Stimulated activated naive CD8-positive, alpha-beta T cell treated with anti-CD3 and anti-CD28 coated beads, Interleukin-15, amount 100 ng/mL, for 72 hours (primary cell): Measurements from ENCODE around the gene AKT1.
A peak's percentile ranks its signal among the peaks of the same experiment; 100 is the strongest.

ENCODE experiments used
- ATAC-seq: fragments of 150-1000 bp; cut with Tn5 transposase; 2 replicates; pipeline ENCODE4 v1.10.0; 2021; ENCODE audit warnings: mild to moderate bottlenecking, moderate library complexity
- DNase-seq, 2 donors: peaks; one replicate each; pipeline ENCODE4 v3.0.0; 2021 to 2022
- H3K27ac Mint-ChIP-seq, 2 donors: one replicate each; pipeline ENCODE4 v1.8.0; 2022; ENCODE audit warnings: mild to moderate bottlenecking in 2 of 2, mixed read lengths in 2 of 2, moderate library complexity in 2 of 2
- H3K27me3 Mint-ChIP-seq: one replicate; pipeline ENCODE4 v1.8.0; 2022; ENCODE audit warnings: mixed read lengths
- H3K4me1 Mint-ChIP-seq: one replicate; pipeline ENCODE4 v1.8.0; 2022; ENCODE audit warnings: mild to moderate bottlenecking, mixed read lengths
- H3K4me3 Mint-ChIP-seq, 2 donors: one replicate each; pipeline ENCODE4 v1.8.0; 2022; ENCODE audit warnings: mild to moderate bottlenecking in 2 of 2, mixed read lengths in 2 of 2, moderate library complexity in 1 of 2
- H3K9me3 Mint-ChIP-seq, 2 donors: one replicate each; pipeline ENCODE4 v1.8.0; 2022; ENCODE audit warnings: mixed read lengths in 2 of 2

Gene AKT1

DNA sequence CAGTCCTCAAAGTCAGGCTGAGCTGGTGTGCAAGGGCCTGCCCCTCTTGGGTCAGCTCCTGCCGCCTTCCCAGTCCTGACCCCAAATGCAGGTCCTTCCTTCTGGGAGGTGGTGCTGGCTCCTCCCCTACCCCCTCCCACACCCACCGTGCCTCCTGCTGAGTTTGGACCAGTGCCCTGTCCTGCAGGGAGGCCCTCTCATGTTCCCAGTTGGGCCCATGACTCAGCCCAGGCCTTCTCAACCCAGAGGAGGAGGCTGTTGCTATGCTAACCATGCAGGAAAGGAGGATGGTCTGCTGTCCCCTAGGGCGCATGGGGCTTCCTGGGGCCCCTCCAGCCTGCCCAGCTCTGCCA lies 9.8 kb upstream of the AKT1 start:
- no peak for ATAC-seq
- peaks cover 25% of the 10 kb centered on the region for H3K4me1 Mint-ChIP-seq
- H3K27ac Mint-ChIP-seq, result no peak overlapping the region
- DNase-seq, result no peak
- H3K4me3 Mint-ChIP-seq, result no peak overlapping the region
- H3K27me3 Mint-ChIP-seq, result no peaks in the 10 kb centered on the region
- peaks cover 0 to 9% of the 10 kb centered on the region in 2 donors for H3K9me3 Mint-ChIP-seq

DNA sequence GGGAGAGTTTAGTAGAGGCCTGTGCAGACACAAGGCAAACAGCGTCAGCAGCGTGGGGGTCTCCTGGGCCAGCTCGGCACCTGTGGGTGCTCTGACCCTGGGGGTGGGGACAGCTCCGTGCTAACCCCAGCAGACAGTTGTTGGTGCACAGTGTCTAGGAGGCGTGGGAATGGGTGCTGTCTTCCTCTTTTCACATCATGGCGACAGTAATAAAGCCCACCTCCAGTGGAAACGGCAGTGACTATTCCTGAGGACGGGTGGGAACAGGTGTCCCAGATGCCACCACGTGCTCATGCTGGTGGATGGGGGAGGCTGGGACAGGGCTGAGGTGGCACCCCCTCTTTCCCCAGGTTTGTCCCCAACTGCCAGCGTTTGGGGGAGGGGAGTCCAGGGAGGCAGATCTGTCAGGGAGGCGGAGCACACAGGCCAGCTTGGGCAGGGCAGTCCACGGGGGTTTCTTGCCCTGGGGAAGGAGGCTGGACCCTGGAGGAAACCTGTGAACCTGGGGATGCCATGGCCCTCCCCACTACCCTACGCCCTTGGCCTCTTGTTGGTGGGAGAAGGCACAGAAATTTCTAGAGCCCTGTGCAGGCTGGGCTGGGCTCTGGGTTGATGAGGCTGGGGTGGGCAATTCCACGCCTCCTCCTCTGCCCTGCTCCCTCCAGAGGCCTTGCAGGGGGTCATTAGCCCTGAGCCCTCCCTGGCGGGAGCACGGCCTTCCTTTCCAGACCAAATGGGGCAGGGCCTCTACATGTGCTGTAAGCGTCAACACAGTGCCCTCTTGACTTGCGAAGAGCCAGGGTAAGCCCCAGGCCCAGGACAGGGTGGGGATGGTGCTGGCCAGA lies 9.2 kb upstream of the AKT1 start:
- DNase-seq, result no peak
- Mint-ChIP-seq H3K27ac (no peak overlapping the region), H3K4me1 (peaks cover 29% of the 10 kb centered on the region), H3K9me3 (peaks cover 0 to 9% of the 10 kb centered on the region in 2 donors), H3K4me3 (no peak overlapping the region), H3K27me3 (peaks cover 4% of the 10 kb centered on the region)
- no peak for ATAC-seq

DNA sequence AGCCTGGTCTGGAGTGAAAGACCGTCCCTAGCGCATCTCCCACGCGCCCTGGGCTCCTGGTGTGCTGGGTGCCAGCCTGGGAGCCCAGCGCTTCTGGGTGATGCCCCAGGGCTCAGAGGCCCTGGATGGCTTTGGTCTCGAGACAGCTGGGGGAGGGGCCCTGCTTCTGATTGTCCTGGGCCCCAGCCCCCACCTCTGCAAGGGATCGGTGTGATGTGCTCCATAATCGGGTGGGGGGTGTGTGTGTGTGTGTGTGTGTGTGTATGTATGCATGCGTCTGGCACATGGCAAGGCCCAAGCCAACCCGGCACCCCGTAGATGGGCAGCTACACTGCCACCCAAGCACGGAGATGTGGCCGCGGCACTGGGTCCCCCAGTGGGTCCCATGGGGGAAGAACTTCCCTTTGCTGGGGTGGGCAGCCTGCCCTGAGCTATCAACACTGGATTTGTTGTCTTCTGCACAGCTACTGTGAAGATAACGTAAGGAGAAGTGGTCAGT lies 8.4 kb upstream of the AKT1 start:
- no peak overlapping the region for H3K4me3 Mint-ChIP-seq
- peaks cover 0 to 9% of the 10 kb centered on the region in 2 donors for H3K9me3 Mint-ChIP-seq
- DNase-seq (no peak), ATAC-seq (no peak)
- H3K27ac Mint-ChIP-seq, result peak overlapping the region in 1 of 2 donors; percentile 72
- peaks cover 11% of the 10 kb centered on the region for H3K27me3 Mint-ChIP-seq
- peaks cover 34% of the 10 kb centered on the region for H3K4me1 Mint-ChIP-seq

DNA sequence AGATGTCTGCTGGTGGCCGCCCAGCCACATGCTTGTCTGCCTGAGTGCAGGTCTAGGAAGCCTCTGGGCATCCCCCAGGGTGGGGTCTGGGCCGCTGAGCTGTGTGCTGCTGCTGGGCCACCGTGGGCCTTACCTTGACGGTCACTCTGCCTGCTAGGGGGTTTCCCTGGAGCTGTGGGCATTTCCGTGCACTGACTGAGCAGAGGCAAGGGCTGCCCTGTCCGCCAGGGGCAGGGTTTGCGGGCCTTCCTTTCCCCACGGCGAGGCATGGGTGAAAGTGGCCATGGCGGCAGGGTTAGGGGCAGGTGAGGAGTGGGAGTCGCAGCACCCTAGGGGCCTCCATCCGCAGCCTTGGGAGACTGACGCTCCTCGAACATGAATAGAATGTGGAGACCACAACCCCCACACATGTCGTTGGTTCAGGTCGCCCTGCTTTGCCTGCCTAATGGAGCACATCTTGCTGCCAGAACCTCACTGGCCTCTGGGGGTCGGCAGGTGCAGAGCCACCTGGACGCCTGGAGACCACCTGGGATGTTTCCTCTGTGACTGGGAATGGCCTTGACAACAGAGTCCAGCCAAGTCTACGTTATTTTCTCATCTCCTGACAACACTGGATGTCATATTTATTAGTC lies 7.8 kb upstream of the AKT1 start:
- Mint-ChIP-seq H3K4me1 (peaks cover 37% of the 10 kb centered on the region), H3K4me3 (no peak overlapping the region), H3K9me3 (peaks cover 0 to 9% of the 10 kb centered on the region in 2 donors), H3K27ac (no peak overlapping the region), H3K27me3 (peaks cover 16% of the 10 kb centered on the region)
- DNase-seq (no peak), ATAC-seq (no peak)

DNA sequence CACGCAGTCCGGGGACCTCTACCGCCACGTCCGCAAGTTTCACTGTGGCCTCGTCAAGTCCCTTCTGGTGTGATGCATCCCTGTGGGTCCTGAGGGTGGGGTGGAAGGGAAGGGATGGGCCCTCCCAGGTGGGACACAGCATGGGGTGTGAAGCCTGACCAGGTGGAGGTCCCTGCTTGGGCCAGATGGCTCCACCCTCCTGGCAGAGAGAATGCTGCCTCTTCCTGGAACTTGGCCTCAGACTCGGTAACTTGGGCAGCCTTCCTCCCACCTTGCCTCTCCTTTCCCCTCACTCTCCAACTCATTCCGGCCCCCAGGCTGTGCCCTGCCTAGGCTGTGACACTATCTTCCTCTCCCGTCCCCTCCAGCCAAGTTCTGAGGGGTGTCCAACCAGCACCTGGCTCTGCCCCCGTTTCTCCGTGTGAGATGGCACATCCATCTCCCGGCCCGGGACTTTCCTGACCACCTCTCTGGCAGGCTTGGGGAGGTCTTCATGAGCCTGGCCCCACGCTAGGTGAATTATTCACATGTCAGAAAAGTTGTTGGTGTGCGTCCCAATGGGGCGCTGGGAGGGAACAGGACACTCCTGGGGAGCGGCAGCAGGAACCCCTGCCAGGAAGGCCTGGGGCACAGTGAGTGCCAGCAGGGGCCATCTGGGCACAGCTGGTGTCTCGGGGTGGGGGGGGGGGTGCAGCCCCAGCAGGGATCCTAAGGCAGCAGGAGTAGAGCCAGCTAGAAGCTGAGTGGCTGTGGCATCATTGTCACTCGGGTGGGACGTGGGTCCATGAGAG lies 7.0 kb upstream of the AKT1 start:
- DNase-seq, result no peak
- Mint-ChIP-seq H3K4me3 (peak overlapping the region; percentile 40 to 44), H3K27ac (no peak overlapping the region), H3K4me1 (peaks cover 45% of the 10 kb centered on the region), H3K27me3 (peaks cover 24% of the 10 kb centered on the region), H3K9me3 (peaks cover 0 to 9% of the 10 kb centered on the region in 2 donors)
- ATAC-seq, result no peak

DNA sequence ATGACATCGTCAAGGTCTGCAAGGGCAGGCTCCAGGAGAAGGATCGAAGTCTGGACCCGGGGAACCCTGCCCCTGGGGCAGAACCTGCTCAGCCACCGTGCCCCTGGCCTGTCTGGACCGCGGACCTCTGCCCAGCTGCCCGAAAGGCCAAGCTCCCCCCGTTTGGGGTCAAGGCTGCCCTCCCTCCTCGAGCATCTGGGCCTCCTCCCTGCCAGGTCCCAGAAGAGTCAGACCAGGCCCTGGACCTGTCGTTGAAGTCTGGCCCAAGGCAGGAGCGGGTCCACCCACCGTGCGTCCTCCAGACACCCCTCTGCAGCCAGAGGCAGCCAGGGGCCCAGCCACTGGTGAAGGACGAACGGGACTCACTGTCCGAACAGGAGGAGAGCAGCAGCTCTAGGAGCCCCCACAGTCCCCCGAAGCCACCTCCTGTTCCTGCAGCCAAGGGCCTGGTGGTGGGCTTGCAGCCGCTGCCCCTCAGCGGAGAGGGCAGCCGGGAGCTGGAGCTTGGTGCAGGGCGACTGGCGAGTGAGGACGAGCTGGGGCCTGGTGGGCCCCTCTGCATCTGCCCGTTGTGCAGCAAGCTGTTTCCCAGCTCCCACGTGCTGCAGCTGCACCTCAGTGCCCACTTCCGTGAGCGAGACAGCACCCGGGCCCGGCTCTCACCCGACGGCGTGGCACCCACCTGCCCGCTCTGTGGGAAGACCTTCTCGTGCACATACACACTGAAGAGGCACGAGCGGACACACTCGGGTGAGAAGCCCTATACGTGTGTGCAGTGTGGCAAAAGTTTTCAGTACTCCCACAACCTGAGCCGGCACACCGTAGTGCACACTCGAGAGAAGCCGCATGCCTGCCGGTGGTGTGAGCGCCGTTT lies 6.2 kb upstream of the AKT1 start:
- DNase-seq (no peak), ATAC-seq (no peak)
- H3K4me1 Mint-ChIP-seq, result peaks cover 53% of the 10 kb centered on the region
- H3K4me3 Mint-ChIP-seq, result peak overlapping the region; percentile 91 to 95
- H3K9me3 Mint-ChIP-seq, result peaks cover 0 to 7% of the 10 kb centered on the region in 2 donors
- peak overlapping the region; percentile 69 to 92 for H3K27ac Mint-ChIP-seq
- H3K27me3 Mint-ChIP-seq, result peaks cover 24% of the 10 kb centered on the region

DNA sequence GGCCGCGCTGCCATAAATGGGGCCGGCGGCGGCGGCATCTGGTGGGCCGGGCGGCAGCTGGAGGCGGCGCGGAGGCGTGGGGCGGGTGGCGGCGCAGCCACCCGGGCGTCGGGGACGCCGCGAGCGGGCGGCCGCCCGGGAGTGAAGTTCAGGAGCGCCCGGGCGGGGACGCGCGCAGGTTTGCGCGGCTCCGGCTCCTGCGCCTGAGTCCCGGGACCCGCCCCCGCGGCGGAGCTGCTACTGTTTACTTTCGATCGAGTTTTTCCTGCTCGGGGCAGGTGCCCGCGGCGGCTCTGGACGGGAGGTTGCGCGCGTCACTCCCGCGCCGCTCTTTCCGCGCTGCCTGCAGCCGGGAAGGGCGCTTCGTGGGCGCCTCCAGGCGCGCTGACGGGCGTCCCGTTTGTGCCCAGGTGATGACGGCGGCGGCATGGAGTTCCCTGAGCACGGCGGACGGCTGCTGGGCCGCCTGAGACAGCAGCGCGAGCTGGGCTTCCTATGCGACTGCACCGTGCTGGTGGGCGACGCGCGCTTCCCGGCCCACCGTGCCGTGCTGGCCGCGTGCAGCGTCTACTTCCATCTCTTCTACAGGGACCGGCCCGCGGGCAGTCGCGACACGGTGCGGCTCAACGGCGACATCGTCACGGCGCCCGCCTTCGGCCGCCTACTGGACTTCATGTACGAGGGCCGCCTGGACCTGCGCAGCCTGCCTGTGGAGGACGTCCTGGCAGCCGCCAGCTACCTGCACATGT lies 5.4 kb upstream of the AKT1 start, which contains the start of gene ZBTB42:
Gene ZBTB42, plus strand, starts transcription at position 331 of the 749 bp plus-strand sequence. Its CDS starts 97 bp downstream, at position 428.
- H3K27me3 Mint-ChIP-seq, result peaks cover 24% of the 10 kb centered on the region
- H3K9me3 Mint-ChIP-seq, result no peaks in the 10 kb centered on the region
- peak; percentile 50 for ATAC-seq
- H3K27ac Mint-ChIP-seq, result peak within 1 kb of the TSS; percentile 69 to 92
- peak within 1 kb of the TSS; percentile 91 to 95 for H3K4me3 Mint-ChIP-seq
- DNase-seq, result peak; percentile 52 to 55
- H3K4me1 Mint-ChIP-seq, result peaks cover 61% of the 10 kb centered on the region

DNA sequence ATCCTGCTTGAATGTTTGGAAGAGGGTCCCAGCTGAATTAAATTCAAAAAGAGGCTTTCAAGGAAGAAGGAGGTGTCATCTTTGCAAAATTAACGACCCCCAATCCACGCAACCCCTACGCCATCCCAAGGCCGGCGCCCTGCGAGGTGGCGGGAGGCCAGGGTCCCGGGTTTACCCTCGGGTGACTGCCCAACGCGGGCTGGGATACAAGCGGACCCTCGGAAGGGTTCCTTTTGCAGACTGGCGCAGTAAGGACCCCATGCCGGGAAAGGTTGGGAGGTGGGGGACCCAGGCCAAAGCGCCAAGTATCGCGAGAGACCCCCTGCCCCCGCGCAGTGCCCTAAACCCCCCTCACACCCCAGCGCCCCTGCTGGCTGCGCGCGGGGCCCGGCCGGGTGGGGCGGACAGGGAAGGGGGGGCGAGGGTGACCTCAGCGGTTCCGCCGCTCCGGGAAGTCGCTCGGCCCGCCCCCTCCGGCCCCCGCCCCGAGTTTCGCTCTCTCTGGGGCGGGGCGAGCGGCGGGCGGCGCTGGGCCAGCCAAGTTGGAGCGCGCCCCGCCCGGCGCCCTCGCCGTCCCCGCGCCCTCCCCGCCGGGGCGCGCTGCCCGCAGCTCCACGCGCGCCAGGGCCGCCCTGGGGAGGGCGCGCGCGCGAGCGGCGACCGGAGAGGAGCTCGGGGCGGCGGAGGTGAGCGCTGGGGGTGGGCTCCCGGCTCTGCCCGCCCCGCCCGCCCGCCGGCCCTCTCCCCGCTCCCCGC lies 4.6 kb upstream of the AKT1 start:
- Mint-ChIP-seq H3K27me3 (peaks cover 24% of the 10 kb centered on the region), H3K9me3 (no peaks in the 10 kb centered on the region)

DNA sequence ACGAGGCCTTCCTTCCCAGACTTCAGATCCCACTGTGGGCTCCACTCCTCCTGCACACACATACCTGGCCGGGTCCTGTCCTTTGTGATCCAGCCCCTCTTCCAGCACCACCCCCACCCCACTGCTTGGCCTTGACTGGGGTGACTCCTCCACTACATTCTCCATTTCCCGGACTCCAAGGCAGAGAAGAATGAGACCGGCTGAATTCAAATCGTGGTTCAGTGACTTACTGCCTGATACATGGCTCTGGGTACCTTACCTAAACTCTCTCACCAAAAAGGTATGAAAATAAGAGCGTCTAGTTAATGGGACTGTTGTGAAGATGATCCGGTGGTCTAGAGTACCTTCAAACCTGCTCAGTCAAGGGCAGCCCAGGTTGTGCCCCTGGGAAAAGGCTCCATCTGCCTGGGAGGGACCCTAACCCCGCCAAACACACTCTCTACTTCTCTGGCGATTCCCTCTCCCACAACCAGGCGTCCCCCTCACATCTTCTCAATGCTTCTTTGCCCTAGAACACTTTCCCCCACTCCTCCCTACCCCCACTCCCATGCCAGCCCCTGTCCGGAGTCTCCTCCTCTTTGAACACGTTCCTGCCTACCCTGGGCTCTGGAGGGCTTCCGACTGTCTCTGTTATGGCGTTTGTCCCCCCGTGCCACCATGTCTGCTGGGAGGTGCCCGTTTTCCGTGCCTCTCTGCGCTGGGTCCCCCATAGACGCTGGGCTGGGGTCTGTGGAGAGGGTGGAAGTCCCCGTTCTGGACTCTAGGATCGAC lies 3.9 kb upstream of the AKT1 start:
- Mint-ChIP-seq H3K4me3 (peak overlapping the region; percentile 21 to 65), H3K27ac (peak overlapping the region in 1 of 2 donors; percentile 31), H3K9me3 (no peaks in the 10 kb centered on the region)

More for the DNA sequence above, 4.6 kb upstream of the AKT1 start:
- H3K4me3 Mint-ChIP-seq, result peak overlapping the region; percentile 21 to 65
- ATAC-seq (peak; percentile 71), DNase-seq (peak; percentile 65 to 72)
- H3K27ac Mint-ChIP-seq, result no peak overlapping the region
- peaks cover 64% of the 10 kb centered on the region for H3K4me1 Mint-ChIP-seq

DNA sequence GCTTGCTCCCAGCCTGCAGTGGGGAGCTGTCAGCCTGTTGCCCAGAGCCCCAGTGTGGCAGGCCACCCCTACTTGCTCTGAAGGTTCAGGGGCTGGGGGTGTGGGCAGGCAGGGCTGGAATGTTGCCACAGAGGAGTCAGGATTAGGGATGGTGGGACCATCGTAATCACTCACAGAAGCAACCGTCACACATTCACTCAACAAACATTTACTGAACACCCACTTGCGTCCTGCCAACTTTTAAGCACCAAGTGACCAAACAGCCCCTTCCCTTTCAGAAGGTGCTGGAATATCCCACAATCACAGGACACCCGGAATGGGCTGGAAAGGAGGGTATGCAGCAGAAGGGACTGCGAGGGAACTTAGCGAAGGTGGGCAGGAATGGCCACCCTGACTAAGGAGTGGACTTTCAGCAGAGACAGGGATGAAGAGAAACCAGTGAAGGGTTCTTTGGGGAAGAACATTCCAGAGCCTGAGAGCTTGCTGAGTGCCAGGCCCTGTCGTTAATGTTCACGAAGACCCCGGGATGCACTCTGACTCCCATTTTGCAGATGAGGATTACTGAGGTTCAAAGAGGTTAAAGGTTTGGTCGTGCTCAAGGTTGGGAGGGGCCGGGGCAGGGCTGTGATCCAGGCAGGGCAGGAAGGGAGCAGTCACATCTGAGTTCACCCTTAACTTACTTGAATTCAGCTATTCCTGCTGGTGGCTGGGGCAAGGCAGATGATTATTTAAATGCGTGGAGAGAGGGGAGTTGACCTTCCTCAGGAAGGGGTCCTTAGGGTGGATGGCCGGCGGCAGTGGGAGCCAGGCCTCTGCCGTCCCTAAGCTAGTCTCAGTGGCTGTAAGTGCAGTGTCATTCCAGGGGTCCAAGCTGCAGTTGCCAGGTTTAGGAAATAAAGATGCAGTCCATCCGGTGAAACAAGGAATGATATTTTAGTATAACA lies 3.0 kb upstream of the AKT1 start:
- Mint-ChIP-seq H3K9me3 (no peaks in the 10 kb centered on the region), H3K4me1 (peaks cover 68% of the 10 kb centered on the region), H3K4me3 (no peak overlapping the region), H3K27ac (no peak overlapping the region), H3K27me3 (peaks cover 24% of the 10 kb centered on the region)
- no peak for ATAC-seq
- no peak for DNase-seq

More for the DNA sequence above, 3.9 kb upstream of the AKT1 start:
- Mint-ChIP-seq H3K27me3 (peaks cover 24% of the 10 kb centered on the region), H3K4me1 (peaks cover 67% of the 10 kb centered on the region)
- ATAC-seq, result no peak
- no peak for DNase-seq

DNA sequence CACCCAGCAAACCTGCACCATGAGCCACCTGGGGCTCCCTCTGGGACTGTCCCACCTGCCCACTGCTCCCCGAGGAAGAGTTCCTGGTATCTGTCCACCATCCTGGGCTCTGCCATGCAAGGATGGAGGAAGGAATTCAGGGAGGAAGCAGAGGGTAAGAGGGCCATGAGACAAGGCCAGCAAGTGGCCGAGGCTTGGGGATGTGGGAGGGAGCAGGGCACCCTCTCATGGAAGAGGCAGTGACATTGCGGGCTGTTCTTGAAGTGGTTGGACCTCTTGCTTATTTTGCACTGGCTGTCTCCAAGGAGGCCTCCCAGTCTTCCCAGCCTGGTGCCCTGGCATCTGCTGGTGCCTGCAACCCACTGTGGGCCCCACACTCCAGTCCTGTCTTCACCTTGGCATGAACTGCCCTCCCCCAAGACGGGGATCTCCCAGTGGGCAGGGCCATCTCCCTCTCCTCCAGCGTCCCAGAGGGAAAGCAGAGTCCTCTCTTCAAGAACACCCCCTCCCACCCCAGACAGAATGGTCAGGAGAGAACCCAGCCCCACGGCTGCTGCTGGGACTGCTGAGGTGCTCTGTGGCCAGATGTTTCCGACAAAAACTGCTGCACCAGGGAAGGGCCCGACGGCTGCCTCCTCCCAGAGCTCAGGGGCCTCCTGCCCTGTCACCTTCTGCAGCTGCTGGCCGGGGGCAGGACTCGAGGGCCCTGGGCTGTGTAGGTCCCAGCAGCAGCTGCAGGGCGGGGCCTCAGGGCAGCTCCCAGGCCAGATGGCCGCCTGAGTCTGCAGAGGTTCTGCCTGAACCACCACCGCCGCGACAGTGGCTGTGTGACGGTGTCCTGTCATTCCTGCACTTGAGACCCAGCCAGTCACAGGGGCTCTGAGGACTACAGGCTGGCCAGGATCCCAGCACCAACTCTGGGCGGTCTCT lies 1.8 kb upstream of the AKT1 start:
- H3K9me3 Mint-ChIP-seq, result no peaks in the 10 kb centered on the region
- ATAC-seq (no peak), DNase-seq (no peak)
- no peak overlapping the region for H3K27ac Mint-ChIP-seq
- peak overlapping the region; percentile 77 to 82 for H3K4me3 Mint-ChIP-seq
- peaks cover 75% of the 10 kb centered on the region for H3K4me1 Mint-ChIP-seq
- peaks cover 24% of the 10 kb centered on the region for H3K27me3 Mint-ChIP-seq
